Midbrain (tissue), 1 donor: ENCODE measurements around the gene ADAMTS1.

Experiments used
- DNase-seq: peaks from one replicate; lab custom pipeline; 2025; lab: John Stamatoyannopoulos, UW

ADAMTS1 gene

DNA sequence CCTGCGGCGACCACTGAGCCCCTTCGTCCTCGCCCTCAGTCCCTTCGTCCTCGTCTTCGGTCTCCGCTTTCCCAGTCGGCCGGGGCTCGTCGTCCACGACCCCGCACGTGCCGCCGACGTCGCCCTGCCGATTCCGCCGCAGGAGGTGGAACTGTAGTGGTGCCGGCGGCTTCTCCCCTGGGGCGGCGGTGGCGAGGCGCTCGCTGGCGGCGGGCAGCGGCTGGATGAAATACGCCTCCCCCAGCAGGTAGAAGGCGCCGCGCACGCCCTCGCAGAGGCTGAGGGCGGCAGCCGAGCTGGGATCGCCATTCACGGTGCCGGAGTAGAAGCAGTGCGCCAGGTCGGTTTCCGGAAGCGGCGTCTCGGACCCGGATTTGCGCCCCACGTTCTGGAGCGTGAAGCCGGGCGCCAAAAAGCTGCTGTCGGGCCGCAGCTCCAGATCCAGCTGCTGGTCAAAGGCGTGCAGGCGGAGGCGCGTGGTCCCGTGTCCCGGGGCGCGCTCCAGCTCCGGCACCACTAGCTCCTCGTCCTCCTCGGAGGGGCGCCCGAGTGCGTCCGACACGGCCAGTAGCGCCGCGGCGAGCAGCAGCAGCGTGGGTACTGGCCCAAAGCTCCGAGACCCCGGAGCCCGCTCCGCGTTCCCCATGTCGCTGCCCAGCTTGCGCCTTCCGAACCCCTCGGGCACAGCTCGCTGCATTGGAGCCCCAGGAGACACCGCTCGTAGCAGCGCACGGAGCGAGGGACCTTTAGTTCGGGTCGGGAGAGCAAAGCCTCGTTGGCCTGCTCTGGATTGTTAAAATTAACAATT, 747 bp downstream of the ADAMTS1 start:
- DNase-seq = peak; percentile 61

DNA sequence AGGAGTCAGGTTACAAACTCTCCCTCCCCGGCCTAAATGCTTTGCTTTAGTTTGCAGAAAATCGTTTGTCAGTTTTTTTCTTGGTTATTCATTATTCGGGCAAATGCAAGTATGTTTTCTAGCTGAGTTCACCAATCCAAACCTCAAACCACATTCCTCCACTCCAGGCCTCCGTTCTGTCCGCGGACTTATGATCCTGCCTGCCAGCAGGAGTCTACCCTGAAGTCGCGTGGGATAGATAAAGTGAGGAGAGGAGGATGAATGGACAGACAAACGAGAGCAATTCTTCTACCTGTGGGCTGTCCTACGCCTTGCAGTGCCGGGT, 1.3 kb downstream of the ADAMTS1 start:
- no peak for DNase-seq

DNA sequence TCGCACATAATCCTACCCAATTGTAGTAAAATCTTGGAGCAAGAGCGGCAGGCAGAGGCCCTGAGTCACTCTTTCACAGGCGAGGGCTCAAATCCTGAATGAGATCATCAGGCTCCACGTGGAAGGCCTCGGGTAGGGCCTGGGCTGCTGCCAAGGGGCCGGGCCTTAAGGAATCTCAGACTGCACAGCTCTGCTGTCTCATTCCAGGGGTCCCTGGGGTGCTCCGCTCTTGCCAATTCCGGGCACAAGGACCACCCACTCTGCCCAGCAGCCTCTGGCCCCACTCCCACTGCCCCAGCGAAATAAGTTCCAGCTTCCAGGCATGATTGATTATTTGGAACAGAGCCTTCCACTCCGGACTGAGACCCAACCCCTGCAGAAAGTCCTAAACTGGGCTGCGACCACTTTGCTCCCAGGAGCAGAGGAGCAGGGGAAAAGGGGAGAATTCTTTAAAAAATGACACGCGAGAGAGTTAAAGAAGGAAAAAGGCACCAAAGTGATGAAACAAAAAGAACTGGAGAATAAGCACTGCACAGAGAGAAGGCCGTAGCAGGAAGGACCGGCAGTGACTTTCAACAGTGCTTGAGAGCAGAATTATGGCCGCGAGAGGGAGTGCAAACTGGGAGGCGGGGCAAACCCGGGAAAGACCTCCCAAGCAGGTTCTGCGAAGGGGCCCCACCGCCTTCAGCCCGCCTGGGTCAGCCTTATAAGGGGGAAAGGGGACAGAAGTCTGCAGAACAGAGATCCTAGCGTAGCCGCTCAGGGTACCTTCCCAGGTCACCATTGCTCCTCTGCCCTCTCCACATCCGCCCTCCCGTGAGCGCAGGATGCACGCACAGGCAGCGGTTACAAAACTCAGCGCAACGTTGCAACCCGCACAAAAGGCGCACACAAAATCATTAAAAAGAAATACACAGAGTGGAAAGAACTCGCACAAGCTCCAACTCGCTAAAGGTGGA, 2.0 kb downstream of the ADAMTS1 start:
- peak; percentile 90 for DNase-seq

DNA sequence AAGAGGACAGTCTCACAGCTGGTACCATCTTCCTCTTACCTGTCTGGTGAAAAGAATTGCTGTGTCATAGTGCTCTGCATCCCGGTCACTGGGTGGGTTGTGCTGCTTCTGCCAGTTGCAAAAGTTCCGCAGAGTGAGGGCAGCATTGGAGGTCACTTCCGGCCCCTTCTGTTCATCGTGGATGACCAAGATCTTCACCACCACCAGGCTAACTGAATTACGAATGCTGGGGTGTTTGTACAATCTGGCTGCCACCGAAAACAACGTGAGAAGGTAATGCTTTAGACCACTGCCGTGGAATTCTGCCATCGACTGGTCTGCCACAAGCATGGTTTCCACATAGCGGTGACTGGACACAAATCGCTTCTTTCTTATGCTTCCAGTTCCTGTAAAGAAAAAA, 2.9 kb downstream of the ADAMTS1 start:
- DNase-seq = no peak

DNA sequence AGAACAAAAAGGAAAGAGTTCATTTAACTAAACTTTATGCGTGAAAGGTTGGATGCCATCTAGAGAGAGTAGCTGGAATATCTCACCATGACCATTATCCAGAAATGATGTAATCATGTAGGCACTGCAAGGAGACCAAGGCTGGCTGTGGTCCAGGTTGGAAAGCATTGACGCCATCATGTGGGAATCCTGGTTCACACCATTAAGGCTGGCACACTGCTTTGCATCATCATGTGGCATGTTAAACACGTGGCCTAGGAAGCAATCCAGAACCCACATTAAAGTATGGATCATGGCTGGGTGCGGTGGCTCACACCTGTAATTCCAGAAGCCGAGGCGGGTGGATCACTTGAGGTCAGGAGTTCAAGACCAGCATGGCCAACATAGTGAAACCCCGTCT, 4.3 kb downstream of the ADAMTS1 start:
- no peak for DNase-seq

DNA sequence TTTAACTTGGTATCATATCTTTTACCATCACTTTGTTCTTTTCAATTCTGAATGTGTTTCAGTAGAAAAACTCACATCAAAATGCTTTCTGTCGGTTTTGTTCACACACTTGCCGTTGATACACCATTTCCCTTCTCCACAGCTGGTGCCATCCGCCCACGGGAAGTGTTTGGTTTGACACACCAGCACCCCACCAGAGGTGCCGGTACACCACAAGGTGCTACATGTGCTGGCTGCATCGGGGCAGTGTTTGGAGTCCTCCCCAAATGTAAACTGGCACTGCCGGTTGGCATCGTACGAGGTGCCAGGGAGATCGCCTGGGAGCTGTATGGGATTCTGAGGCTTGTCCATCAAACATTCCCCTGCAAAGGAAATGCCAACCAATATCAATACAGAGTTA, 5.0 kb downstream of the ADAMTS1 start:
- DNase-seq = no peak

DNA sequence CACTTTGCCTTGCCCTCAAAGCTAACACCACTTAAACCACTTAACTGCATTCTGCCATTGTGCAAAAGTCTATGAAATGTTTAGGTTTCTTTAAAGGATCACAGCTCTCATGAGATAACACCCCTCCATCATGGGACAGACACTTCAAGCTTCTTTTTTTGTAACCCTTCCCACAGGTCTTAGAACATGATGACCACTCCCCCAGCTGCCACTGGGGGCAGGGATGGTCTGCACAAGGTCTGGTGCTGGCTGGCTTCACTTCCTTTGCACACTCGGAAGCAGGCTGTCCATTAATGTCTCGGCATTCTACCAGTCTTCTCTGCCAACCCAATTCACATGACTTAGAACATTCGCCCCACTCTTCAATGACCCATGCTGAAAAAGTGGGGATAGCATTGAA, 7.7 kb downstream of the ADAMTS1 start:
- no peak for DNase-seq

DNA sequence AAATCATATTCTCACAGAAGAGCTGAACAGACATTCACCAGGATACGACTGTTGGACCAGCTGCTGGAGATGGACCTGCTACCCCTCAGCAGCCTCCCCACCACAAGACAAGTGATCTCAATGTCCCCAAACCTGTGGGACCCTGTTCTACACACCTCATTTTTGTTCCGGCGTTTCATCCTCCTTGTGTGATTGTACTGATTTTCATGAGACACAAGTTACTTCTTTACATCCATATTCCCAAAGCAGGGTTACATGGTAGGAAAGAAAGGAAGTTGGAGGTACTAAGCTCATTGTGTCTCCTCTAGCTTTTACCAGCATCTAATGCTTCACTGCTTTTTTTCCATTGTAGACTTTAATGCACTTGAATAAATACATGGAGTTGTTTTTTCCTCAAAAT, 8.7 kb downstream of the ADAMTS1 start:
- DNase-seq = no peak

DNA sequence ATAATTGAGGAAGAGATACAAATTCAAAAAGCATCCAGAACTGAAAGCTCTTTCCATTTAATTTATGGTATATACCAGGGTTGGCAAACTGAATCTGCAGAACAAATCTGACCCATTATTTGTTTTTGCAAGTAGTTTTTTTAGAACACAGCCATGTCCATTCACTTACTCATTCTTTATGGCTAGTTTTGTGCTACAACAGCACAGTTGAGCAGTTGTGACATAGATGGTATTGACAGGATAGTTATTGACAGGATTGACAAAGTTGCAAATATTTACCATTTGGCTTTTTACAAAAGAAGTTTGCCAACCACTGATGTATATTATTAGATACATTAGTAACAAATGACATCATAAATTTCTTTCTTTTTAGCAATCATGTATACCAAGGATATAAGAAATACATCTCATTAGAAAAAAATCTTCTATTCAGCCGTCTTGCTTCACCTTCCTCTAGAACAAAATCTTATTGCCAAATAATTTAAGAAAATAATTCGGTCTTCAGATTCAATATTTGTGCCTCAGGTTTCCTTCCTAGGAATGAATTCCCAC, 9.4 kb downstream of the ADAMTS1 start:
- DNase-seq = no peak

DNA sequence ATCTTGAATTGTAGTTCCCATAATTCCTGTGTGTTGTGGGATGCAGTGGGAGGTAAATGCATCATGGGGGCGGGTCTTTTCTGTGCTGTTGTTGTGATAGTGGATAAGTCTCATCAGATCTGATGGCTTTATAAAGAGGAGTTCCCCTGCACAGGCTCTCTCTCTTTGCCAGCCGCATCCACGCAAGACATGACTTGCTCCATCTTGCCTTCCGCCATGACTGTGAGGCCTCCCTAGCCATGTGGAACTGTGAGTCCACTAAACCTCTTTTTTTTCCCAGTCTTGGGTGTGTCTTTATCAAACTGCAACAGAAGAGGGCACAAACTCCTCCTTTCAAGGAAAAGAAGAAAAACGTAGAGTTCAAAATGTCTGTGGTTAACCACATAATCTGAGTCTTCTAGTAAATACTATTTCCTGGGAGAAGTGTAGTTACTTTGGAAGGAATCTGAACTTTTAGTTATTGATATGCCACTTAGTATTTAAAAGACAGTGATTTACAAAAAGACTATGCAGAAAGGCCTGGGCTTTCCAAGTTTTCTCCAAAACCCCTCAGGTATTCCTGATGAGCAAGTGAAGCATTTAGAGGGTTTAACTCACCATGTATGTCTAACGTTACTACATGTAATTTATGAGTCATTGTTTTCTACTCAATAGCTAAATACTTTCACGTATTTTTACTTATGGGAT, 10.0 kb downstream of the ADAMTS1 start:
- DNase-seq = no peak

DNA sequence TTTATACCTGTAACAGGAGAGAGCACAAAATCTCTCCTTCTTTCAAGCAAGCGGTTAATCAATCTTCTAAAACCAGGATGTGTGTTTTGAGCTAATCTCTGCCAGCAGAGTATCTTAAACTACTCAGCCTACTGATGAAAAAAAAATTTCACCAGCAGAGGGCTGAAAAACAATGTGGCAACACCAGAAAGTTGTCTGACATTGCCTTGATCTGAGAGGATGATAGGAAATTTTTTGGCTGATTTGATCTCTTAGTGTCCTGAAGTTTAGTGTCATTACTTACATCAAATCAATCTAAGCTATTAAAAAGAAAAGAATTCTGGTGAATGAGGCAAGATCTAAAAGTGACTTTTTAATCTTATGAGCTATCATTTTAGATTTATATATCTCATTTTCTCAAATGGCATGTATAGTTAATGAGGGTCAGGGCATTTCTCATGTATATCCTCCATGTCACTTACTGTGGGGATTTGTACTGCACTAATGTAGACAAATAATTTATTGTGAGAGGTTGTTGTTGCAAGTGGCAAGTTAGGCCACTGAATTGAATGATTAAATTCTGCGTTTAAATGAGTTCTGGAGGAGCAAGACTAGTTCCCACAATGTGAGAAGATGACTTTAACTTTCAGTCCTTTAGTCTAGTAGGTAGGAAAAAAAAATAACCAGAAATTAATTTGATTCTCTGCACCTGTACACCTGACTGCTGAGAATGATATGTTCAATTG, 10.9 kb downstream of the ADAMTS1 start:
- no peak for DNase-seq

DNA sequence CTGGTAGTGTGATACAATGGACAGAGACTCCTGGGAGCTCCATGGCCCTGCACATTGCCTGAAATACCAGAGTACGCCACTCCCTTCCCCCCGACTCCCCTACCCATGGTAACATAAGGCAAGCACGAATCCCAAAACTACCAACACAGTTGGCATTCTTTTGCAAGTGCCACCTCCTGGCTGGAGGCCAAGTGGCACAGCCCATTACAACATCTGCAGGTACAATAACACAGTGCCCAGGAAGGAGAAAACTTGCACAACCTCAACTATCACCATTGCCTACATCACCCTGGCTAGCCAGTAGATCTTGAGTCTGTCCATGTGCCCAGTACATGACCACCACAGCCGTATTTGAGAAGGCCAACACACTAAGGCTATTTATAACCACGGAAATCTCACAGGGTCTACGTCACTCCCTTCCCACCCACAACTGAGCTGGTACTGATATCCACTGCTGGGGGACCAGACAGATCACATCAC, 11.7 kb downstream of the ADAMTS1 start:
- no peak for DNase-seq

DNA sequence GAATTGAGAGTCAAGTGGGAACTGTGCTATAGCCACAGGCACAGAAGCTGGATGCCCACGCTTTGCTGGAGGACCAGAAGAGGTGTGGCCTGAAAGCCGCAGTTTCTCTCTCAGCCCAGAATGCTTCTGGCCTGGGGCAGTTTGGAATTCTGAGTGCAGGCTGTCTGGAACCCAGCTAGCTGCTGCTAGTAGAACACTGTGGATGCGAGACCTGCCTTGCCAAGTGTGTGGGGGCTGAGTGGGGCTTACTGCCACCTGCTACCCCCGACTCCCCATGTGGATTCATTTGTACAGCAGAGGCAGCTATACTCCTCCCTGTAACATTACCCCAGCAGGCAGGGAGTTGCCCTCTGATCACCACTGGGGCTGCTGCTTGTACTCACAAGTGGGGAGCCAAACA, 12.2 kb downstream of the ADAMTS1 start:
- no peak for DNase-seq

DNA sequence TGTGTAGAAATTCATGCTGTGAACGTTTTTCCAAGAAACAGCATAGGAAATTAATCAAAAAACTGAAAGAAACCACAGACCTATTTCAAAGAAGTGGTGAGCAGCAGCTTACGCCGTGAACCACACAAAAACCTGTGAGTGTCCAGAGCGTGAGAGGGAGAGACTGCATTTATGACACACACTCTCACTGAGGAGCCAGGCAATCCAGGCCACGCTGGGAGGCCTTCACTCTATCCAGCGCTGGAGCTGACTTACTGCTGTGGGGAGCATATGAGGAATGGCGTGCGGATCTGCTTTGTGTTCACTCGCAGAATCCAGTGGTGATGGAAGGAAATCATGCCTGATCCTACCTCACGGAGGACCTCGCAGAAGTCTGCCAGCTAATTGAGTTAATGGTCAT, 12.7 kb downstream of the ADAMTS1 start:
- DNase-seq = no peak

DNA sequence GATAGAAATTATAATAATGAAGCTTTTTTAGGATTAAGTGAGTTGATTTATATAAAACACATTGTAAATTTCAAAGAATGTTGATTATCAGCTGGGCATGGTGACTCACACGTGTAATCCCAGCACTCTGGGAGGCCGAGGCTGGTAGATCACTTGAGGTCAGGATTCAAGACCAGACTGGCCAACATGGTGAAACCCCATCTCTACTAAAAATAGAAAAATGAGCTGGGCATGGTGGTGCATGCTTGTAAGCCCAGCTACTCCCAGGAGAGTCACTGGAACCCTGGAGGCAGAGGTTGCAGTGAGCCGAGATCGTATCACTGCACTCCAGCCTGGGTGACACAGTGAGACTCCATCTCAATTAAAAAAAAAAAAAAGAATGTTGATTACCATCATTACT, 18.4 kb downstream of the ADAMTS1 start:
- DNase-seq = no peak

DNA sequence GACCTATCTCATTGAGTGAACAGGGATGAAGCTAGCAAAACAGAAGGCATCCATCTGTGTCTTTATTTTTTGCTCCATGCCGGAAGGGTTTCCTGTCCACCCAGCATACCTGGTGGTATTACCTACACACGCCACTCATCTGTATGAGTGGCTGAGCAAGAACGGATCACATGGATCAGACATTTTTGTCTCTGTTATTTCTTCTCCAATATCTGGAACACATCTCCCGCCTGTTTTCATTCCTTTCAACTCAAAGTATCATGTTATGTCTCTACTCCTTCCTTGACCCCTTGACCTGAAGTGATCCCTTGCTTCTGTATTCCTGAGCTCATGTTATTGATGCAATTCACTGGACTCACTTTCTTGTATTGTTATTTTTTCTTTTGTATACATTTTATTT, 24.7 kb downstream of the ADAMTS1 start:
- DNase-seq = no peak

DNA sequence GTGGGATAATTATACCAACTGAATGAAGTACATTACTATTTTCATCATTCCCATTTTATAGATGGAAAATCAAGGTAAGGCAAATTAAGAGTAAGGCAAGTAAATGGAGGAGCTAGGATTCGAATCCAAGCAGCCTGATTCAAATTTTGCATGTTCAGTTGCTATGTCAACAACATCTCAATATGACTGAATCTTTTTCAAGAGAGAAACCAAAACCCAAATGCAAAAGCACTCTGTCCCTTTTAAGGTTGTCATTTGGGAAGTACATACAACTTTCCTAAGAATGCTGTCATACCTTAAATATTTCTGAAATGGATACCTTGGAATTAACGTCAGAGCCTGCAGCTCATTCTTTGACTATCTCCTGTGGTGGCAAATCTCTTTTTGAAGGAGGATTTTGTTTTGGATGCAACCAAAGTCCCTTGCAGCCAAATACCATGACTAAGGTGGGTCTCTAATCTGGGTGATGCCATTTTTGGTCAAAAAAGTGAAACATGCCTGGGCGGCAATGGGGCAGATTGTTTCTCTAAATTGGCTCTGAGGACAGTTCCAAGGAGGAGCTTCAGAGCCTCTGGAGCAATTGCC, 25.4 kb downstream of the ADAMTS1 start:
- DNase-seq = no peak

DNA sequence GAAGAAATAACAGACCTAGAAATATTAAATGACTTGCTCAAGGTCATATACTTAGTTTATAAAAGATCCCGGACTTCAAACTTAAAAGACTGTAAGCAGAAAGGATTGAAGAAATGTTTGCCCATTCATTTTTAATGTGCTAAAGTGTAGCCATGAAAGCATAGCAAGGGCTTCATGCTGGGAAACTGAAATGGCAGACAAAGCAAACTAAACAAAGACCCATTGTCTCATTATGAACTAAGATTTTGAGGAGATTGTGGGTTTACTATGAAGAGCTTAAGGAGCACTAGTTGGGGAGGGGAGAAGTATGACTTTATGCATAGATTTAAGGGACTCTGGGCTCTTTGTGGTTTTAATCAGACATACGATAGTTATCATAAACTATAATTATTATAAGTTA, 26.3 kb downstream of the ADAMTS1 start:
- no peak for DNase-seq

DNA sequence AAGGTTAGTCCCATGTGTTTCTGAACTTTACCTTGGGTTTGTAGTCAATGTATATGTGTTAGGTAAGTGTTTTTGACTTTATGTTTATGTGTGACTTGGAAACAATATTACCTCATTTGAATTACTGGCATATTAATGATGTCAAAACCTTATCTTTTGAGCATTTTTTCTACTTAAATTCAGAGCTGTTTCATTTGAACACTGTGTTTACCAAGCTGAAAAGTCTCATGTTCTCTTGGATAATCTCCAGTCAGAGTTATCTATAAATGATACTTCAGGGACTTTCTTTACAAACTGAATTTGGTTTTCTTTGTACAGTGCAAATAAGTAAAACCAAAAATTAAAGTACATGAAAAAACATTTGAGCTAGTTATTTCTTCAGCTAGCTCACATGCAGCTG, 30.0 kb downstream of the ADAMTS1 start:
- no peak for DNase-seq

DNA sequence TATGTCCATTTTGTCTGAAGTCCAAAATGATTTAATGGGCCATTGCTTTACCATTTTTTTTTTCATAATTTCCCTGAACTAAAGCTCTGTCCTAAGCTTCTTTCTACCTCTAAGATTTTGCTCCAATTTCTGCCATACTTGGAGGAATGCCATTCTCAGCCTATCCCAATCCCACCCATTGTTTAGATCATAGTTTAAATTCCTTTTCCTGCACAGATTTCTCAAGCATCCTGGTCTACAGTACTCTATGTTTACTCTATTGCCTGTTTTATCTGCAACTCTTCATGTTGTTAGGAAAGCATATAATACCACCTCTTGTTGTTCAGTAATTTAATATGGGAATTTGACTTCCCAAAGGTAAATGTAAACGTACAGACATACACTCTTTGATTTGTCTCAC, 30.8 kb downstream of the ADAMTS1 start:
- DNase-seq = no peak

DNA sequence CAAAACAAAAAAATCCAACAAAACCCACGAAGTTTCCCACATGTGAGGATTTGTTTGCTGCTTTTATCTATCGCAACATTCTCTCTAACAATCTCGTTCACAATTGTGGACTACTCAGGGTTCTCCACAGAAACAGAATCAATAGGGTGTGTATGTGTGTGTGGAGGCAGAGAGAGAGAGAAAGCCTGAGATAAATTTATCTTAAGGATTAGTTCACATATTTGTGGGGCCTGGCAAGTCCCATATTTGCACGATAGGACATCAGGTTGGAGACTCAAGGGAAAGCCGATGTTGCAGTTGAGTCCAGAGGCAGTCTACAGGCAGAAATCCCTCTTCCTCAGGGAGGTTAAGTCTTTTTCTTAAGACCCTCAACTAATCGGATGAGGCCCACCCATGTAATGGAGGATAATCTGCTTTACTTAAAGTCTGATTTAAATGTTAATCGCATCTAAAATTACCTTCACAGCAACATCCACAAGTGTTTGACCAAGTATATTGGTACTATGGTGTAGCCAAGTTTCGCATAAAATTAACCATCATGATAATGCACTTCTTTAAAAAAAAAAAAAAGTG, 31.7 kb downstream of the ADAMTS1 start:
- no peak for DNase-seq
